Measurements from ENCODE around the gene KRTAP1-5.

DNA sequence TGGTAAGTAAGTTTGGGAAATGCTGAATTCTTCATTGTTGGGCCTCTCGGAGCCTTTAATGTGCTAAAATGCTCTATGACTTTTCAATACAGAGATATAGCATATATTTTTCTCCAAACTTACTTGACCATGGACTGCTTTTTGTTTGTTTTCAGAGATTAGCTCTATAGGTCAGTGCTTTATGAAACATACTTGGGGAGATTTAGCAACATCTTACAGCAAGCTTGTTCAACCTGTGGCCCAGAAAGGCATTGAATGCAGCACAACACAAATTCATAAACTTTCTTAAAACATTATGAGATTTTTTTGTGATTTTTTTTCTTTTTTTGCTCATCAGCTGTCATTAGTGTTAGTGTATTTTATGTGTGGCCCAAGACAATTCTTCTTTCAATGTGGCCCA lies 17.1 kb downstream of the KRTAP1-5 start:
- TF ChIP-seq SMC3 (IDR thresholded peaks at IDR 0.05; ENCODE audit: borderline replicate concordance, low read length) (no peak), POLR2A (IDR thresholded peaks at IDR 0.05; ENCODE audit: low read depth, low read length) (no peak), EP300 (IDR thresholded peaks at IDR 0.05; ENCODE audit: borderline replicate concordance in 1 of 2, control insufficient read depth in 1 of 2, low read depth in 2 of 2, low read length in 2 of 2) (no peak), ZNF274 (IDR thresholded peaks at IDR 0.05; ENCODE audit: insufficient read depth, insufficient read length) (no peak), DPF2 (IDR thresholded peaks at IDR 0.05) (no peak), MXI1 (IDR thresholded peaks at IDR 0.05; ENCODE audit: low read depth, low read length) (no peak)
- TF ChIP-seq, protein P1, sequence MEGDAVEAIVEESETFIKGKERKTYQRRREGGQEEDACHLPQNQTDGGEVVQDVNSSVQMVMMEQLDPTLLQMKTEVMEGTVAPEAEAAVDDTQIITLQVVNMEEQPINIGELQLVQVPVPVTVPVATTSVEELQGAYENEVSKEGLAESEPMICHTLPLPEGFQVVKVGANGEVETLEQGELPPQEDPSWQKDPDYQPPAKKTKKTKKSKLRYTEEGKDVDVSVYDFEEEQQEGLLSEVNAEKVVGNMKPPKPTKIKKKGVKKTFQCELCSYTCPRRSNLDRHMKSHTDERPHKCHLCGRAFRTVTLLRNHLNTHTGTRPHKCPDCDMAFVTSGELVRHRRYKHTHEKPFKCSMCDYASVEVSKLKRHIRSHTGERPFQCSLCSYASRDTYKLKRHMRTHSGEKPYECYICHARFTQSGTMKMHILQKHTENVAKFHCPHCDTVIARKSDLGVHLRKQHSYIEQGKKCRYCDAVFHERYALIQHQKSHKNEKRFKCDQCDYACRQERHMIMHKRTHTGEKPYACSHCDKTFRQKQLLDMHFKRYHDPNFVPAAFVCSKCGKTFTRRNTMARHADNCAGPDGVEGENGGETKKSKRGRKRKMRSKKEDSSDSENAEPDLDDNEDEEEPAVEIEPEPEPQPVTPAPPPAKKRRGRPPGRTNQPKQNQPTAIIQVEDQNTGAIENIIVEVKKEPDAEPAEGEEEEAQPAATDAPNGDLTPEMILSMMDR (IDR thresholded peaks at IDR 0.05 in 2 of 3, conservative IDR thresholded peaks at IDR 0.05 in 1 of 3; ENCODE audit: control insufficient read depth in 2 of 3, extremely low read depth in 1 of 3, insufficient read depth in 1 of 3, low read depth in 3 of 3, low read length in 3 of 3), result no peak

Data from GM12878 (cell line).